ENCODE data around the gene RAB19.
A peak's percentile ranks its signal among the peaks of the same experiment; 100 is the strongest.

RAB19 gene

GRCh38 chr7:140403878-140404564 is at the start of gene RAB19:
Gene RAB19 (plus strand): TSS chr7:140404058. CDS start chr7:140407647, 3,589 bp downstream.
- FAIRE-seq = no peak
- no peak for DNase-seq (ENCODE audit: extremely low spot score, insufficient read length, low read depth)

- DNase-seq (ENCODE audit: extremely low spot score, insufficient read length, low read depth) = no peak
- no peak for FAIRE-seq
These were observed 45.8 kb upstream of the RAB19 start for GRCh38 chr7:140358024-140358411.

- DNase-seq (ENCODE audit: extremely low spot score, insufficient read length, low read depth) = no peak
- no peak for FAIRE-seq
These were observed 45.3 kb upstream of the RAB19 start for GRCh38 chr7:140358412-140359051.

- DNase-seq (ENCODE audit: extremely low spot score, insufficient read length, low read depth) (no peak), FAIRE-seq (no peak)
These were observed 43.1 kb upstream of the RAB19 start for GRCh38 chr7:140360697-140361229.

GRCh38 chr7:140364819-140365218 is 39.0 kb upstream of the RAB19 start:
- FAIRE-seq = no peak
- DNase-seq (ENCODE audit: extremely low spot score, insufficient read length, low read depth) = no peak

GRCh38 chr7:140367528-140367927 is 36.3 kb upstream of the RAB19 start:
- DNase-seq (ENCODE audit: extremely low spot score, insufficient read length, low read depth) (no peak), FAIRE-seq (no peak)

- DNase-seq (ENCODE audit: extremely low spot score, insufficient read length, low read depth) (no peak), FAIRE-seq (no peak)
These were observed 34.6 kb upstream of the RAB19 start for GRCh38 chr7:140369294-140369693.

GRCh38 chr7:140375323-140375722 is 28.5 kb upstream of the RAB19 start:
- FAIRE-seq = no peak

GRCh38 chr7:140375892-140376730 is 27.7 kb upstream of the RAB19 start:
- DNase-seq (ENCODE audit: extremely low spot score, insufficient read length, low read depth) (no peak), FAIRE-seq (no peak)

More at GRCh38 chr7:140375323-140375722, 28.5 kb upstream of the RAB19 start:
- no peak for DNase-seq (ENCODE audit: extremely low spot score, insufficient read length, low read depth)

GRCh38 chr7:140383954-140384713 is 19.7 kb upstream of the RAB19 start:
- no peak for FAIRE-seq
- DNase-seq (ENCODE audit: extremely low spot score, insufficient read length, low read depth) = no peak

- DNase-seq (ENCODE audit: extremely low spot score, insufficient read length, low read depth) = no peak
- no peak for FAIRE-seq
These were observed 18.8 kb upstream of the RAB19 start for GRCh38 chr7:140384894-140385545.

GRCh38 chr7:140389445-140389844 is 14.4 kb upstream of the RAB19 start:
- DNase-seq (ENCODE audit: extremely low spot score, insufficient read length, low read depth) (no peak), FAIRE-seq (no peak)

GRCh38 chr7:140390034-140390433 is 13.8 kb upstream of the RAB19 start:
- DNase-seq (ENCODE audit: extremely low spot score, insufficient read length, low read depth) = no peak
- FAIRE-seq = no peak

GRCh38 chr7:140390466-140391190 is 13.2 kb upstream of the RAB19 start:
- DNase-seq (ENCODE audit: extremely low spot score, insufficient read length, low read depth) (peak; percentile 23), FAIRE-seq (peak; percentile 83)

GRCh38 chr7:140391634-140392033 is 12.2 kb upstream of the RAB19 start:
- FAIRE-seq (no peak), DNase-seq (ENCODE audit: extremely low spot score, insufficient read length, low read depth) (no peak)

- DNase-seq (ENCODE audit: extremely low spot score, insufficient read length, low read depth) (no peak), FAIRE-seq (no peak)
These were observed 10.0 kb upstream of the RAB19 start for GRCh38 chr7:140393756-140394306.

GRCh38 chr7:140397784-140398750 is 5.8 kb upstream of the RAB19 start, which contains the start of gene SLC37A3:
Gene SLC37A3 (minus strand): TSS chr7:140398530. CDS start chr7:140382526, 16,004 bp downstream.
- FAIRE-seq = peak; percentile 83
- DNase-seq (ENCODE audit: extremely low spot score, insufficient read length, low read depth) = peak; percentile 96

Measured in GM18507 (cell line).